GM10847 (cell line): ENCODE results near the gene DENND1C.

Experiments used
- POLR2A ChIP-seq: IDR thresholded peaks from 2 replicates; pipeline ENCODE4 v1.6.1; 2011; ENCODE audit not compliant: insufficient read length; ENCODE audit errors: extremely low read depth

DENND1C gene

DNA sequence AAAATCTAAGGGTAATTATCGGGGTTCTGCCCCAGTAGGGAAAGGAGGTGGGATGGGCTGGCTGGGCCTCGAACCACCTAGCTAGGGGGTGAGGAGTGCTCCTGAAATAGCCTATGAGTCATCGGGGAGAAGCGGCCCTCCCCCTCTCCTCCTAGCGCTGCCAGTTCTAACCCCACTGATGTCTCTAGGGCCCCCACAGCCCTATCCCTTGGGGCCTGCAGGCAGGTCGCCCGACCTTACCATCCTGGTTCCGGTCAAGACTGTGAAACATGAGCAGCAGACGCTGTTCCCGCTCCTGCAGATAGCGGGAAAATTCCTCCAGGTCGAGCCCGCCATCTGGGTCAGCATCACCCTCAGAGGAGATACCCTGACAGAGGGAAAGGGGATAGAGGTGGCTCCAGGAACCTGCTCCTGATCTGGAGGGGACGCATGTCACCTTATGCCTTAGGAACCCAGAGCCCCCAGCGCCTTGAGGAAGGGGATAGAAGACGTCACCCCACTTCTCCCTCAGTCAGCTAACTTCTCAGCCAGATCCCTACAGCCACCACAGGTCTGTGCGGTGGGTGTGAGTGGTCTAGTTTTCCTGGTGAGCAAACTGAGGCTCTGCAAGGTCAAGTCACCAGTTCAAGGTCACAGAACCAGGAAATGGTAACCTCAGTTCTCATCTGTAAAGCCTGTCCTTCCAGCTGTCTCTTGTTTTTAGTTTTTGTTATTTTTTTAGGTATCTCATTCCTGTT, 23.5 kb downstream of the DENND1C start:
- TF ChIP-seq POLR2A = no peak

DNA sequence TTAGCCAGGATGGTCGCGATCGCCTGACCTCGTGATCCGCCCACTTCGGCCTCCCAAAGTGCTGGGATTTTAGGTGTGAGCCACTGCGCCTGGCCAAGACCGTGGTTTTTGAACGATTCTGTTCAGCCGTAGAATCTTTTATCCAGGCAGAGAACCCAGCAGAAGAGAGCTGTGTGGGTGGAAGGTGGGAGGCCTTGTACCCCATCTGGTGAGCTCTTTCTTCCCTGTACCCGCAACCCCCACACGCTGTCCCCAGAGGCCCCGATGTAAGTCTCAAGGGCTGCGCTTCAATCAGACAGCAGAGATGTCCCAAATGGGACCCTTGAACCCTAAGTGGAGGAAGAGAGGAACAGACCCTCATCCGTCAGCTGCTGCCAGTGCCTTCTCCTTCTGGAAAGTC, 25.7 kb downstream of the DENND1C start:
- no peak for TF ChIP-seq POLR2A

DNA sequence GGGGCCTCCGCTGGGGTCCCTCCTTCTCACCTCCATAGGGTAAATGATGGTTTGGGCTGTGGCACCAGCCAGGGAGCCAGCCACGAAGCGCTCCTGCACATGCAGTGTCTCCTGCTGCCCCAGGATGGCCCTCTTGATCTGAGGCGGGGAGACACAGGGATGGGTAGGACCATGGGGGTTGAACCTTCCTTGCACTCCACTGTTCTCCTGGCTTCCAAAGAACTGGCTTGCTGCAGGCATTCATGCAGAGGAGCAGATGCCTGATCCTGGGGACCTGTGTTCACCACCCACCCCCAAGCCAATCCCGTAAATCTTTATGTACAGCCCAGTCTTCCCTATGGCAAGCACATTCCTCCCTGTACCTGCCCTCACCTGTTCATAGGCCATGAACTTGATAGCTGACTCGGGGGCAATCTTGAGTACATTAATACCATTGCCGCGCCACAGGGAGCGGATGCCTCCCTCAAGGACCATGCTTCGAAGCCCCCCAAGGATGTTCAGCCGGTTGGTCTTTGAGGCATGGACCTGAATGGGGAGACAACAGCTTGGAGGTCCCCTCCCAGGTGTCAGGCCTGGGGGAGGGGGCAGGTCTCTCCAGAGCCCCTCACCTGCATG, 27.5 kb downstream of the DENND1C start:
- TF ChIP-seq POLR2A = no peak

DNA sequence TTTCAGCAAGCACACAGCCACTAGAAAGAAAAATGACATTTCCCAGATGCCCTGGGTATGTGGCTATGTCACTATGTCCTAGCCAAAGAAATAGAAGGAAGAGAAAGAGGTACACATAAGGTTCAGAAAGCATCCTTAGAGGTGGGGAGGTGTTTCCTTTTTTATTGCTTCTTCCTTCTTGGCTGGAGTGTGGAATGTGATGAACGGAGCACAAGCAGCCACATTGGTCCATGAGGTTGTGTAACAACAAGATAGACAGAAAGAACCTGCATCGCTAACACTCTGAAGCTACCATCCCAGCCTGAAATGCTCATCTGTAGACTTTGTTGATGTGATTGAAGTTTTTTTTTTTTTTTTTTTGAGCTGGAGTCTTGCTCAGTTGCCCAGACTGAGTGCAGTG, 28.7 kb downstream of the DENND1C start:
- no peak for TF ChIP-seq POLR2A

DNA sequence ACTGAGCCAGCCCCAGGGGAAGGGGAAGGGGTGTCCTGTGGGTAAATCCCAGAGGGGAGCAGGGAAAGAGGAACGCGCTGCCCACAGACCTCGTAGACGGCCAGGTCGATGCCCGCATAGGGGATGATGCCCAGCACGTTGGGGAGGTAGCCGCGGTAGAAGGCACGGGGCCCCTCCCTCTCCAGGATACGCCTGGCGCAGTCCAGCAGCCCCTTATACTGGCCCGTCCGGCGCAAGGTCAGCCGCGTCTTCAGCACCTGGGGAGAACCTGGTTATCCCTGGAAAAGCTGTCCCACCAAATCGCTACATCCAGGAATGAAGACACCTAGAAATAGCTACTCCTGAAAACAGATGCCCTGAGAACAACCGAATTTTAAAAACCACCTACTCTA, 29.4 kb downstream of the DENND1C start:
- no peak for TF ChIP-seq POLR2A

DNA sequence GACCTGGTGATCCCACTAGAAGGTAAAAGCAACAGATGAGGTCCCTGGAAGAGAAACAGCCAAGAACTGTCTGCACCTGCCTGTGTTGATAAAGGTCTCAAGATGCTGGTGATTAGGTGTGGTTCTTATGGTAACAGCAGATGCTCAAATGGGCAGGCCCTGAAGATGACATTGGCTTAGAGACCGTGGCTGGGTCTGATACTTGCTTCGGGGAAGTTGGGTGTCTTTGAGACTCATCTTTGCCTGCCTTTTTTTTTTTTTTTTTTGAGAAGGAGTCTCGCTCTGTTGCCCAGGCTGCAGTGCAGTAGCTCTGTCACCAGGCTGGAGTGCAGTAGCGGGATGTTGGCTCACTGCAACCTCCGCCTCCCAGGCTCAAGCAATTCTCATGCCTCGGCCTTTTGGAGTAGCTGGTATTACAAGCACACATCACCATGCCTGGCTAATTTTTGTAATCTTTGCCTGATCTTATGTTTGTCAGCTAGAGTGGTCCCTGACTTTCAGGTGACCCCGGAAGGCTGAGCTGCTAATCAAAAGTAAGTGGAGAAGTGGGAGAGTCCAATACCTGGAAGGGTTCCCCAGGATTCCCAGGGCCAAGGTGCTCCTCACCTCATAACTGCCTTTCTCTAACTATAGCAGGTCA, 29.9 kb downstream of the DENND1C start:
- TF ChIP-seq POLR2A = no peak

DNA sequence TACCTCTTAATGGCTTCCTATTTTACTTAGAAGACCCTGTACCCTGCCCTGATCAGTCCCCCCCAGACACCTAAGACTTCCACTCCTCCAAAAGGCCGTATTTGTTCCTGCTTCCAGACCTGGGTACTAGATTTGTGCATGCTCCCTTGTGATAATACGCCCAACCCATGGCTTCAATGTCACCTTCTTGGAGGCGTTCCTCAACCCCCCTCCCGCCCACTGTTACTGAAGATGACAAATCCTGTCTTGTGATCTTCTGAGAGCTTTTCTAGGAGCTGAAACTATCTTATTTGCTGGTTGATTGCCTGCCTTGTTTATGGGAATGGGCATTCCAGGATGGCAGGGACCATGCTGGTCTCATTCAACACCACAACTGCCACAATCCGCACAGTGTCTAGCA, 31.4 kb downstream of the DENND1C start:
- no peak for TF ChIP-seq POLR2A

DNA sequence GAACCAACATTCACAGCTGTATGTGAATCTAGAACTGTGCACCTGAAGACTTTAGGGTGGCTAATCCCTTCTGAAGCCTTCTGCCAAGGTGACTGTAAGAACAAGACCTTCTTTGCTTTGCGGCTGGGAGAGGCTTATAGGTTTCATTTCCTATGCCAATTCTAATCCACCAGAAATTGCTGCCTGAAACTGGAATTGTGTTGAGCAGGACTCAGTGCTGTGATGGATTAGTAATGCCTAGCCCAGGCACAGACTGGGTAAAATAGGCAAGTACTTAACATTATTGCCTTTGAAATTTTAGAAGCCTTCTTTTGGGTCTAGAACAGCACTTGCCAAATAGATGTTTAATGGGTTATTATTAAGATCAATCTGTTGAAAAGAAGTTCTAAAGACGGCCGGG, 33.5 kb downstream of the DENND1C start:
- TF ChIP-seq POLR2A = no peak

DNA sequence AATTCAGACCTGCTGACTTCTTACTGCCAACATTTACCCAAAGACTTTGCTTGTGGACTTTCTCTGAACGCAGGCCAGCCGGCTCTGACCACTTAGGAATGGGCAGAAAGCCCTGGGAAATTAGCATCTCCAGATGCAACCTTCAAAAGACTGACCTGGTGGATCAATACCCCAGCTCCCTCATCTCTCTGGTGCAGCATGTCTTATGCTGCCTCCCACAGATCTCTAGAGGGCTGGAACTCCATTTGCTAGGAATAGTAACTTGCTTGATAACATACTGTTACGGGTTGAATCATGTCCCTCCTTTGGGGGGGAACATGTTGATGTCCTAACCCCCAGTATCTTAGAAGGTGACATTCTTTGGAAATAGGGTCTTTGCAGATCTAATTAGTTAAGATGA, 35.1 kb downstream of the DENND1C start:
- no peak for TF ChIP-seq POLR2A

DNA sequence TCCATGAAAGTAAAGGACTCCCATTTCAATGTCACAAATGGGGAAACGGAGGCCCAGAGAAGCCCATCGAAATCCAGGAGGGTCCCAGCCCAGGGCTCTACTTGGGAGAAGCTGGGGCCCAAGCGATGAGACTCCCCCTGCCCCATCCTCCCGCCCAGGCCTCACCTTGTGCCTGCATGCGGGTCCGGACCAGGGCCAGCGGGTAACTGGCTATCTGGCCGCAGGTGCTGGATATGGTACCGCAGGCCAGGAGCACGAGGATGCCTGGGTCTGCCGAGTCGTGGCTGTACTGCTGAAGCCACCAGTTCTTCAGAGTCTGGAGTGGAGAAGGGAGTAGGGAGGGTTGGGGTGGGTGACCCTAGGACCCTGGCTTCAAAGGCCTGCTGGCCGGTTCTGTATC, 37.6 kb downstream of the DENND1C start:
- no peak for TF ChIP-seq POLR2A

DNA sequence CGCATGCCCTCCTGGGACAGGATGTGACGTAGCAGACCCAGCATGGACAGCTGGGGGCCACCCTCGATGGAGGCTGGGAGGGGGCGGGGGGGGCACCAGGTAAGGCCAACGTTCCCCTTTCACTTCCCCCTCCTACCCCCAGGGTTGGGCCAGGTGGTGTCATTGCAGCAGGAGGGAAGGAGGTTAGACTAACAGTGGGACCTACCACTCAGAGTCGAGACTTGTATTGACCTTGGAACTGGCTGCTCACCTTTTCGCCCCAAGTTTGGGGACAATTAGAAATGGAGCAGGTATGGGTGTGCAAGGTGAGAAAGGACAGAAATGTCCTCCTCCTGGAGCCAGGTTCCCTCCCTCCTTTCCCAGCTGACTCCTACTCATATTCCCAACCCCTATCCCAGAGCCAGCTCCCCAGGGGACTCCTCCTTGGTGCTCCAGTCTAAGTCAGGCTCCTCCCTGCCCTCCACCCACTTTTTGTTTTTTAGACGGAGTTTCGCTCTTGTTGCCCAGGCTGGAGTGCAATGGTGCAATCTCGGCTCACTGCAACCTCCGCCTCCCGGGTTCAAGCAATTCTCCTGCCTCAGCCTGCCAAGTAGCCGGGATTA, 39.4 kb downstream of the DENND1C start:
- TF ChIP-seq POLR2A = no peak

DNA sequence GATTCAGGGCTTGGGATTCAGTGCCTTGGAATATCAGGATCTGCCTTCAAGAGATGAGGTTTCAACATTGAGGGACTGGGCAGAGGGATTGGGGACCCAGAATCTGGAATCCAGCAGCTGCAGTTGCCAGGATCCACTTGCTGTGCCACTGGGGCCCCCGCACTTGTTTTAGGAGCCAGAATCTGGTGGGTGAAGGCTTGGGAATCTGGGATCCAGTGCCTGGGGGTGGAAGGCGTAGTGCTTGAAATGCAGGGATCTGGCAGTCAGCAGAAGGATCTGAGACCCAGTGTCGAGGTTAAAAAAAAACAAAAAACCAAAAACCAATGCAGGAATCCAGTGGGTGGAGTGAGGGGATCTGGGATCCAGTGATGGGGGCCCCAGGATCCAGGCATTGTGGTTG, 40.7 kb downstream of the DENND1C start:
- no peak for TF ChIP-seq POLR2A

DNA sequence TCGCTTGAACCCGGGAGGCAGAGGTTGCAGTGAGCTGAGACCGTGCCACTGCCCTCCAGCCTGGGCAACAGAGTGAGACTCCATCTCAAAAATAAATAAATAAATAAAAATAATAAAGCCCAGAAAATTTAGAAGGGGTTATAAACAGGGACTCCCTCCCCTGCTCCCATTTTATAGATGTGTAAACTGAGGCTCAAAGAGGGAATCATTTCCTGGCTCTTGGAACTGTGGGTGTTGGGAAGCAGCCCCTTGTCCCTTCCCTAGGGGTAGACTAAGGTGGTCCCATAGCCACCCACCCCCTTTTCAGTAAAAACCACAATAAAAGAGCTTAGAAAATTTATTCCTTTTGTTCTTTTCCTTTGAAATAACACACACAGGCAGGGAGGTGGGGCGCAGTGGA, 41.8 kb downstream of the DENND1C start:
- TF ChIP-seq POLR2A = no peak

DNA sequence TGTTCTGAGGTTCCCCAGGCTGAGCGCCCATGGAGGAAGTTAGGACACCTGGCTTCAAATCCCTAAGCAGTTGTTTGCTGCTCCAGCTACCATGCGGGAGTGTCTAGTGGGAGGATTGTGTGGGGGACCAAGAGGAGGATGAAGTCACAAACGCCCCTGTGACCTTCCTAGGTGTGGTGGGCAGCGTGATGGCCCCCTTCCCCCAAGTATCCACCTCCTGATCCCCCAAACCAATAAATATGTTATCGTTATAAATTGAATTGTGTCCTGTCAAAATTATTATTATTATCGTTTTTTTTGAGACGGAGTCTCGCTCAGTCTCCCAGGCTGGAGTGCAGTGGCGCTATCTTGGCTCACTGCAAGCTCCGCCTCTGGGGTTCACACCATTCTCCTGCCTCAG, 47.9 kb downstream of the DENND1C start, which contains the start of gene SLC25A41:
TSS of gene SLC25A41 (minus strand) at position 101 of the 400 bp plus-strand sequence. CDS start at position 31, 70 bp downstream.
- TF ChIP-seq POLR2A = no peak

DNA sequence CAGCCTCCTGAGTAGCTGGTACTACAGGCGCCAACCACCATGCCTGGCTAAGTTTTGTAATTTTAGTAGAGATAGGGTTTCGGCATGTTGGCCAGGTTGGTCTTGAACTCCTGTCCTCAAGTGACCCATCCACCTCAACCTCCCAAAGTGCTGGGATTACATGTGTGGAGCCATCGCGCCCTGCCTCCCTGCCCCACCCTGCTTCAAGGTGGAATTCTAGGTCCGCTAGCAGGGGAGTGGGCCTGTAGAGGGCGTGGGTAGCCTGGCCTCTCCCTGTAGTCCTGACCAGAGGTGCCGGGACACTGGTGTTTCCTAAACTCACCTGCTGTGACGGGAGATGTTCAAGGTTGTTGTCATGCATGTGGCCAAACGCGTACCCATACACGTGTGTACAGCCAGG, 48.4 kb downstream of the DENND1C start:
- TF ChIP-seq POLR2A = no peak

DNA sequence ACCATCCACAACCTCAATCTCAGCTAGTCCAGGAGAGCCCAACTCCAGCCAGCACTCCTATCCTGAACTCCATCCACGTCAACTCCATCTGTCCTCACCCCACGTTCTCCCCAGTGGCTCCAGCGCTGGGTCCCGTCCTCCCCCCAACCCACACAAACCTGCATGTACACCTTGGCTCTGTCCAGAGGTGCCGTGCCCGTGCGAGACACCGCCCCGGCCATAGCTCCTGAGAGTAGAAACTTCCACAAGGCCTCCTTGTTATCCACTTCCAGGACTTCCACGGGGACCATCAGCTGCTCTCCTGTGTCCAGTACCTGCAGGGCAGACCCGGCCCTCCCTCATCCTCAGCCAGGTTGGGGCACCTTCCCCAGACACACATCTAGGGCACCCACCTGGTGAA, 49.7 kb downstream of the DENND1C start:
- no peak for TF ChIP-seq POLR2A
